DND-41 (cell line): ENCODE data around the gene UEVLD.

Experiments
- CTCF ChIP-seq: IDR thresholded peaks from 2 replicates; pipeline ENCODE4 v1.5.1; 2012; ENCODE audit warnings: borderline replicate concordance, low read length, moderate library complexity, mild to moderate bottlenecking; ENCODE audit not compliant: poor library complexity, severe bottlenecking; ENCODE audit errors: extremely low read depth
- EZH2 ChIP-seq: IDR thresholded peaks from 3 replicates; pipeline ENCODE4 v1.6.1; 2012; ENCODE audit warnings: borderline replicate concordance, low read depth, mild to moderate bottlenecking, moderate library complexity, low read length, inconsistent platforms; ENCODE audit not compliant: severe bottlenecking

- TF ChIP-seq CTCF (no peak), EZH2 (no peak)
These were observed 55.2 kb downstream of the UEVLD start for GRCh38 chr11:18533365-18533764.
